Keratinocyte (primary cell): ENCODE data around the gene TNPO2. TPM values are rescaled to one million over a fixed set of nuclear protein-coding genes. Genes with fewer than 3 reads are reported as not detected.

Experiments used
- DNase-seq: peaks from one replicate; pipeline ENCODE4 v3.0.0-alpha.2; 2011; ENCODE audit warnings: low read depth, missing footprints, low spot score
- FAIRE-seq: peaks from 2 replicates; lab custom pipeline; 2011; peaks lifted over from hg19 to GRCh38; lab: Jason Lieb, UNC
- H2AFZ ChIP-seq: 2 replicates; pipeline ENCODE4 v1.6.0; 2012; ENCODE audit warnings: low read length, control low read depth, inconsistent platforms; ENCODE audit not compliant: control insufficient read depth
- H3K27ac ChIP-seq: 2 replicates; pipeline ENCODE4 v1.5.1; 2011; ENCODE audit warnings: low read length; ENCODE audit not compliant: control insufficient read depth, insufficient read depth
- H3K27me3 ChIP-seq: 3 replicates; pipeline ENCODE4 v1.6.0; 2011; ENCODE audit warnings: low read length; ENCODE audit not compliant: control insufficient read depth, insufficient read depth; ENCODE audit errors: extremely low read depth
- H3K36me3 ChIP-seq, 2 experiments: 2 replicates in 1 of 2; 3 replicates in 1 of 2; pipeline ENCODE4 v1.5.1; 2011; ENCODE audit warnings: low read length in 2 of 2, mild to moderate bottlenecking in 1 of 2; ENCODE audit not compliant: control insufficient read depth in 2 of 2, insufficient read depth in 2 of 2; ENCODE audit errors: extremely low read depth in 1 of 2
- H3K4me1 ChIP-seq: 3 replicates; pipeline ENCODE4 v1.5.1; 2011; ENCODE audit warnings: low read length; ENCODE audit not compliant: control insufficient read depth, insufficient read depth; ENCODE audit errors: extremely low read depth
- H3K4me2 ChIP-seq: 3 replicates; pipeline ENCODE4 v1.6.0; 2011; ENCODE audit warnings: low read depth, low read length; ENCODE audit not compliant: control insufficient read depth, insufficient read depth; ENCODE audit errors: extremely low read depth
- H3K4me3 ChIP-seq, 3 experiments: fragments of 200-600 bp in 1 of 3; sonication (generic) in 1 of 3; 2 replicates in 2 of 3; 3 replicates in 1 of 3; pipeline ENCODE4 v1.5.1; 2011 to 2016; ENCODE audit warnings: low read length in 3 of 3, mild to moderate bottlenecking in 3 of 3, control low read depth in 2 of 3, inconsistent platforms in 1 of 3, low read depth in 1 of 3, mixed read lengths in 1 of 3, mixed run types in 1 of 3, moderate library complexity in 1 of 3; ENCODE audit not compliant: control insufficient read depth in 2 of 3, insufficient read depth in 2 of 3; ENCODE audit errors: extremely low read depth in 1 of 3
- H3K79me2 ChIP-seq: 2 replicates; pipeline ENCODE4 v1.6.0; 2012; ENCODE audit warnings: low read length; ENCODE audit not compliant: control insufficient read depth, insufficient read depth
- H3K9ac ChIP-seq: 3 replicates; pipeline ENCODE4 v1.6.0; 2011; ENCODE audit warnings: low read length; ENCODE audit not compliant: control insufficient read depth, insufficient read depth; ENCODE audit errors: extremely low read depth
- H3K9me1 ChIP-seq: 3 replicates; pipeline ENCODE4 v1.6.0; 2011; ENCODE audit warnings: low read length; ENCODE audit not compliant: control insufficient read depth, insufficient read depth; ENCODE audit errors: extremely low read depth
- H3K9me3 ChIP-seq: 2 replicates; pipeline ENCODE4 v1.5.1; 2012; ENCODE audit warnings: low read depth, low read length; ENCODE audit not compliant: control insufficient read depth
- H4K20me1 ChIP-seq: 3 replicates; pipeline ENCODE4 v1.6.0; 2011; ENCODE audit warnings: low read length; ENCODE audit not compliant: control insufficient read depth, insufficient read depth; ENCODE audit errors: extremely low read depth
- EZH2 ChIP-seq: IDR thresholded peaks from one replicate; pipeline ENCODE4 v1.6.1; 2012; ENCODE audit warnings: inconsistent platforms, mild to moderate bottlenecking, low read length, moderate library complexity
- dilution Hi-C: fragments of 300-500 bp; cut with MboI; formaldehyde crosslinking; loops from one replicate; pipeline ENCODE4 v1.7.0; 2020; ENCODE audit warnings: low sequenced_read_pairs; ENCODE audit not compliant: extremely low pct_ligation_motif_present
- polyA plus RNA-seq, 5 experiments: library from polyadenylated mRNA; depleted of rRNA in 3 of 5; stranded (reverse) in 3 of 5; stranded (forward) in 1 of 5; unstranded in 1 of 5; fragments of >200 nt; gene quantifications; 1 replicate in 1 of 5; 2 replicates in 3 of 5; 3 replicates in 1 of 5; pipeline versions ENCODE4 v1.2.1 to v1.2.3, GENCODE V29; 2011 to 2012; ENCODE audit warnings: missing spikeins in 2 of 5, low read depth in 1 of 5, low replicate concordance in 1 of 5
- small RNA-seq, 3 experiments: library from RNA; depleted of rRNA; stranded (forward); fragments of <200 nt; gene quantifications; one replicate each; pipeline ENCODE3, GENCODE V24; 2012; ENCODE audit warnings: low read depth in 3 of 3, low replicate concordance in 1 of 3; ENCODE audit not compliant: insufficient read length in 3 of 3
- TF ChIP-seq, protein P1 (sequence below), 3 experiments: IDR thresholded peaks in 1 of 3; conservative IDR thresholded peaks in 1 of 3; optimal IDR thresholded peaks in 1 of 3; 2 replicates in 2 of 3; 3 replicates in 1 of 3; pipeline versions ENCODE3 to v1.5.1; 2011; ENCODE audit warnings: low read length in 3 of 3, mild to moderate bottlenecking in 3 of 3, moderate library complexity in 2 of 3, control low read depth in 1 of 3, inconsistent platforms in 1 of 3; ENCODE audit not compliant: insufficient read depth in 2 of 3; ENCODE audit errors: extremely low read depth in 1 of 3

TNPO2 gene
- polyA plus RNA-seq, 1 donor (not counting 4 experiments of a cell fraction or from before 2014, with no cell fraction given) = 75.3 TPM

DNA sequence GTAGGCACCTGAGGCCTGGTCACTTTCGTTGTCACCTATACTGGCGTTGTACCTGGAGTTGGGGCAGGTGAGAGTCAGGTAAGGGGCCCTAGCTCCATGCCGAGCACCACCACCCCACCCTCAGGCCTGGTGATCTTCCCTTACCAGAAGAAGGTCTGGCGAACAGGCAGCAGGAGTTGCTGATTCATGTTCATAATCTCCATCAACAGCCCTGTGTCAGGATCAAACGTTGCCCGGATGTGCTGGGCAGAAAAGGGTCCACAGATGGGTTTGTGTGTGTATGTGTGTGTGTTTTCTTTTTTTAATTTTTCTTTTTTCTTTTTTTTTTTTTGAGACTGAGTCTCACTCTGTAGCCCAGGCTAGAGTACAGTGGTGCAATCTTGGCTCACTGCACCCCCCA is 71.5 kb downstream of the TNPO2 start:
- DNase-seq (no peak), FAIRE-seq (no peak)
- no peaks in the 10 kb centered on the region for H4K20me1 ChIP-seq
- no peaks in the 10 kb centered on the region for H3K4me1 ChIP-seq
- H3K27me3 ChIP-seq = no peaks in the 10 kb centered on the region
- H3K4me2 ChIP-seq = no peak overlapping the region
- TF ChIP-seq, protein P1, sequence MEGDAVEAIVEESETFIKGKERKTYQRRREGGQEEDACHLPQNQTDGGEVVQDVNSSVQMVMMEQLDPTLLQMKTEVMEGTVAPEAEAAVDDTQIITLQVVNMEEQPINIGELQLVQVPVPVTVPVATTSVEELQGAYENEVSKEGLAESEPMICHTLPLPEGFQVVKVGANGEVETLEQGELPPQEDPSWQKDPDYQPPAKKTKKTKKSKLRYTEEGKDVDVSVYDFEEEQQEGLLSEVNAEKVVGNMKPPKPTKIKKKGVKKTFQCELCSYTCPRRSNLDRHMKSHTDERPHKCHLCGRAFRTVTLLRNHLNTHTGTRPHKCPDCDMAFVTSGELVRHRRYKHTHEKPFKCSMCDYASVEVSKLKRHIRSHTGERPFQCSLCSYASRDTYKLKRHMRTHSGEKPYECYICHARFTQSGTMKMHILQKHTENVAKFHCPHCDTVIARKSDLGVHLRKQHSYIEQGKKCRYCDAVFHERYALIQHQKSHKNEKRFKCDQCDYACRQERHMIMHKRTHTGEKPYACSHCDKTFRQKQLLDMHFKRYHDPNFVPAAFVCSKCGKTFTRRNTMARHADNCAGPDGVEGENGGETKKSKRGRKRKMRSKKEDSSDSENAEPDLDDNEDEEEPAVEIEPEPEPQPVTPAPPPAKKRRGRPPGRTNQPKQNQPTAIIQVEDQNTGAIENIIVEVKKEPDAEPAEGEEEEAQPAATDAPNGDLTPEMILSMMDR (optimal IDR thresholded peaks at IDR 0.05 in 1 of 3, IDR thresholded peaks at IDR 0.05 in 1 of 3, conservative IDR thresholded peaks at IDR 0.05 in 1 of 3; ENCODE audit: extremely low read depth in 1 of 3, insufficient read depth in 2 of 3, low read length in 3 of 3) = no peak
- TF ChIP-seq EZH2 = no peak
- H3K36me3 ChIP-seq = peaks cover 10 to 14% of the 10 kb centered on the region in 2 experiments
- no peak overlapping the region for H3K9ac ChIP-seq
- H2AFZ ChIP-seq = no peak overlapping the region
- H3K79me2 ChIP-seq = no peaks in the 10 kb centered on the region
- H3K4me3 ChIP-seq = no peak overlapping the region
- H3K27ac ChIP-seq = no peak overlapping the region
- no peaks in the 10 kb centered on the region for H3K9me1 ChIP-seq
- dilution Hi-C loops = no loop called here
- no peaks in the 10 kb centered on the region for H3K9me3 ChIP-seq

DNA sequence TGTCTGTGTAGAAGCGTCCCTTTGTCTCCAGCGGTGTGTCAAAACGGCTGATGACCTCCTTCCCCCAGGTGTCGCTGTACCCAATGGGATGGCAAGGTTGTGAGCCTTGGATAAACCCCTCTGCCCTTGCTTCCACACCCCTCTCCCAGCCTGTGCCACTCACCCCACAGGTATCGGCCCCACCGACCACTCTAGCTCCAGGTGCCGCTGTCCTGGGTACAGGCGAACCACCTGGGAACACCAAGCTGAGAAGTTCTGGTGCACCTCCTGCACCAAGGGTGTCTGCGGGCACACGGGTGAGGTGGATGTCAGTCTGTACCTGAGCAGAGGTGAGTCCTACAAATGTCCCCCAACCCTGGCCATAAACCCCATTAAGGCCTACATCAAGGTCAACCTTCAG is 73.8 kb downstream of the TNPO2 start:
- Histone ChIP-seq H4K20me1 (no peaks in the 10 kb centered on the region), H3K9me3 (no peaks in the 10 kb centered on the region), H3K4me1 (no peaks in the 10 kb centered on the region), H3K9ac (no peak overlapping the region), H3K79me2 (no peaks in the 10 kb centered on the region), H3K27me3 (no peaks in the 10 kb centered on the region), H3K9me1 (no peaks in the 10 kb centered on the region), H2AFZ (no peak overlapping the region), H3K36me3 (peaks cover 0 to 7% of the 10 kb centered on the region in 2 experiments), H3K27ac (no peak overlapping the region), H3K4me3 (no peak overlapping the region), H3K4me2 (no peak overlapping the region)
- DNase-seq (no peak), FAIRE-seq (no peak)
- no peak for TF ChIP-seq EZH2
- dilution Hi-C loops = no loop called here

Small RNA genes within 50 kb of the gene (small RNA-seq; reads per million reads assigned to genes)
- gene SNORD41 = 1.7 to 13.3 (median 4.3) reads per million in 3 experiments

Other genes starting within 250 kb of the TNPO2 start
- 0.62 to 0.98 TPM (median 0.75 TPM) in 3 replicates for gene ZNF709, start 239.1 kb downstream of the TNPO2 start, polyA plus RNA-seq
- 2.0 to 3.5 TPM (median 2.5 TPM) in 3 replicates for gene ZNF564, start 172.4 kb downstream of the TNPO2 start, polyA plus RNA-seq
- gene ZNF490, start 113.1 kb downstream of the TNPO2 start, polyA plus RNA-seq = 2.7 to 3.2 TPM (median 3.2 TPM) in 3 replicates
- gene ZNF791, start 113.0 kb downstream of the TNPO2 start, polyA plus RNA-seq = 8.1 to 11.5 TPM (median 10.3 TPM) in 3 replicates
- 17.0 to 30.1 TPM (median 21.1 TPM) in 3 replicates for gene MAN2B1, start 57.2 kb downstream of the TNPO2 start, polyA plus RNA-seq
- gene WDR83, start 57.1 kb downstream of the TNPO2 start, polyA plus RNA-seq = 3.8 to 5.6 TPM (median 5.0 TPM) in 3 replicates
- 36.5 to 45.0 TPM (median 37.2 TPM) in 3 replicates for gene DHPS, start 42.1 kb downstream of the TNPO2 start, polyA plus RNA-seq
- not detected in 3 replicates for gene GNG14, start 35.9 kb downstream of the TNPO2 start, polyA plus RNA-seq
- gene FBXW9, start 27.3 kb downstream of the TNPO2 start, polyA plus RNA-seq = 5.6 to 11.2 TPM (median 8.1 TPM) in 3 replicates
- gene TRIR, start 10.8 kb upstream of the TNPO2 start, polyA plus RNA-seq = 148 to 170 TPM (median 153 TPM) in 3 replicates
- 104 to 173 TPM (median 138 TPM) in 3 replicates for gene GET3, start 13.6 kb upstream of the TNPO2 start, polyA plus RNA-seq
- gene BEST2, start 27.9 kb upstream of the TNPO2 start, polyA plus RNA-seq = 0.03 TPM in 1 of 3 replicates, not detected in the others
- gene HOOK2, start 51.6 kb upstream of the TNPO2 start, polyA plus RNA-seq = 19.0 to 27.4 TPM (median 21.9 TPM) in 3 replicates
- gene JUNB, start 67.6 kb upstream of the TNPO2 start, polyA plus RNA-seq = 34.9 to 85.1 TPM (median 40.8 TPM) in 3 replicates
- gene PRDX2, start 77.9 kb upstream of the TNPO2 start, polyA plus RNA-seq = 119 to 301 TPM (median 154 TPM) in 3 replicates
- gene THSD8, start 78.1 kb upstream of the TNPO2 start, polyA plus RNA-seq = 0.41 to 6.6 TPM (median 2.9 TPM) in 3 replicates
- gene RNASEH2A, start 82.7 kb upstream of the TNPO2 start, polyA plus RNA-seq = 12.7 to 32.5 TPM (median 19.7 TPM) in 3 replicates
- gene RTBDN, start 110.6 kb upstream of the TNPO2 start, polyA plus RNA-seq = not detected in 3 replicates
- 0.09 to 0.13 TPM (median 0.11 TPM) in 3 replicates for gene MAST1, start 114.6 kb upstream of the TNPO2 start, polyA plus RNA-seq
- gene DNASE2, start 157.5 kb upstream of the TNPO2 start, polyA plus RNA-seq = 23.5 to 38.3 TPM (median 27.2 TPM) in 3 replicates
- not detected in 3 replicates for gene KLF1, start 163.3 kb upstream of the TNPO2 start, polyA plus RNA-seq
- gene GCDH, start 167.2 kb upstream of the TNPO2 start, polyA plus RNA-seq = 9.9 to 16.8 TPM (median 11.5 TPM) in 3 replicates
- 0.07 to 0.10 TPM in 2 of 3 replicates, not detected in the other for gene SYCE2, start 195.4 kb upstream of the TNPO2 start, polyA plus RNA-seq
- gene FARSA, start 209.8 kb upstream of the TNPO2 start, polyA plus RNA-seq = 29.9 to 68.7 TPM (median 30.9 TPM) in 3 replicates
- gene CALR, start 214.7 kb upstream of the TNPO2 start, polyA plus RNA-seq = 785 to 1,497 TPM (median 899 TPM) in 3 replicates
- 20.3 to 63.3 TPM (median 23.7 TPM) in 3 replicates for gene RAD23A, start 221.9 kb upstream of the TNPO2 start, polyA plus RNA-seq
- gene GADD45GIP1, start 233.3 kb upstream of the TNPO2 start, polyA plus RNA-seq = 27.8 to 38.4 TPM (median 35.5 TPM) in 3 replicates
- 0.09 TPM in 1 of 3 replicates, not detected in the others for gene DAND5, start 245.6 kb upstream of the TNPO2 start, polyA plus RNA-seq